Tibial nerve (tissue), 4 donors: ENCODE results near the gene DNLZ. TPM values are rescaled to one million over a fixed set of nuclear protein-coding genes. Genes with fewer than 3 reads are reported as not detected.
A peak's percentile ranks its signal among the peaks of the same experiment; 100 is the strongest.

ENCODE experiments used
- DNase-seq, 2 donors: peaks; one replicate each; pipeline ENCODE4 v3.0.0-alpha.2; 2019; ENCODE audit warnings: low spot score in 2 of 2
- H3K27ac ChIP-seq, 4 donors: fragments of 200-600 bp; sonication (generic) in 3 of 4; one replicate each; pipeline ENCODE4 v1.5.1; 2017 to 2019; ENCODE audit warnings: mild to moderate bottlenecking in 1 of 4
- H3K27me3 ChIP-seq, 2 donors: fragments of 200-600 bp; sonication (generic) in 1 of 2; one replicate each; pipeline versions ENCODE4 v1.5.1 to v1.6.0; 2017 to 2019
- H3K36me3 ChIP-seq, 3 donors: fragments of 200-600 bp; sonication (generic); one replicate each; pipeline ENCODE4 v1.5.1; 2018 to 2019
- H3K4me1 ChIP-seq, 4 donors: fragments of 200-600 bp; sonication (generic) in 3 of 4; one replicate each; pipeline ENCODE4 v1.5.1; 2017 to 2019
- H3K4me3 ChIP-seq, 4 donors: fragments of 200-600 bp; sonication (generic) in 3 of 4; one replicate each; pipeline ENCODE4 v1.5.1; 2017 to 2019; ENCODE audit warnings: mild to moderate bottlenecking in 1 of 4, moderate library complexity in 1 of 4
- H3K9me3 ChIP-seq, 4 donors: fragments of 200-600 bp; sonication (generic) in 3 of 4; one replicate each; pipeline ENCODE4 v1.5.1; 2017 to 2019
- EP300 ChIP-seq, 2 donors: sonication (generic); formaldehyde crosslinking; IDR thresholded peaks; one replicate each; pipeline ENCODE4 v1.6.1; 2017; ENCODE audit warnings: antibody characterized with exemption in 2 of 2, mild to moderate bottlenecking in 1 of 2
- POLR2A ChIP-seq, 2 donors: fragments of 450-650 bp; IDR thresholded peaks; one replicate each; pipeline ENCODE4 v1.6.1; 2017; ENCODE audit warnings: antibody characterized with exemption in 2 of 2, mild to moderate bottlenecking in 2 of 2, moderate library complexity in 2 of 2
- WGBS, 2 donors: methylation state at CpG; one replicate each; pipeline ENCODE4 v1.1.5; 2018; 5-methylcytosine and 5-hydroxymethylcytosine counted together
- total RNA-seq, 4 donors: library from RNA; depleted of rRNA; stranded (reverse); fragments of >200 nt; gene quantifications; one replicate each; pipeline ENCODE4 v1.1.0, GENCODE V29; 2016
- TF ChIP-seq, protein P1 (sequence below), 5 experiments: fragments of 200-600 bp in 3 of 5; fragments of 450-650 bp in 2 of 5; sonication (generic) in 3 of 5; IDR thresholded peaks; one replicate each; pipeline ENCODE4 v1.5.1; 2016 to 2019; ENCODE audit warnings: antibody characterized with exemption in 5 of 5, mild to moderate bottlenecking in 3 of 5, moderate library complexity in 2 of 5

Gene DNLZ
- total RNA-seq, 4 donors from 2014 or later: 49.4 to 79.5 (median 70.8) TPM

DNA sequence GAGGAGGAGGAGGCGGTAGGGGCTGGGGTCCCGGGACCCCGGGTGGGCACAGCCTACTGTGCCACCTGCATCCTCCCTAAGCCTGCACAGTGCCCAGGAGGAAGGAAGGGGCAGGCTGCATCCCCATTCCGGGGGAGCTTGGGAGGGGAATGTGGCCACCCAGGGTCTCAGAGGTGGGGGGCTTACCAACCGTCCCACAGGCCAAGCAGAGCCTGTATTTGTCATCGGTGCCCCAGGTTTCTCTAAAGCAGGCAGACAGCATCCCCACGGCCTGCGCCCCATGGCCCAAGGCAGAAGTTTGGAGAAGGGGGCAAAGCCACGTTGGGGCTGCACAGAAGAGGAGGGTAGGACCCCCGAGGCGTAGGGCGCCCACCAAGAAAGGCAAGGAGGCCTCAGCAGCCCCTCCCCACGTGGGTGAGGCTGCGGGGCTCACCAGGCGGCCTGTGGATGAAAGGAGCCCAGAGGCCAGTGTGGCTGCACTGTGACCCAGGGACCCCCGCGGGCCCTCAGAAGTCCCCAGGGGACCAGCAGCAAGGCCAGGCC, 36.7 kb downstream of the DNLZ start:
- TF ChIP-seq, protein P1, sequence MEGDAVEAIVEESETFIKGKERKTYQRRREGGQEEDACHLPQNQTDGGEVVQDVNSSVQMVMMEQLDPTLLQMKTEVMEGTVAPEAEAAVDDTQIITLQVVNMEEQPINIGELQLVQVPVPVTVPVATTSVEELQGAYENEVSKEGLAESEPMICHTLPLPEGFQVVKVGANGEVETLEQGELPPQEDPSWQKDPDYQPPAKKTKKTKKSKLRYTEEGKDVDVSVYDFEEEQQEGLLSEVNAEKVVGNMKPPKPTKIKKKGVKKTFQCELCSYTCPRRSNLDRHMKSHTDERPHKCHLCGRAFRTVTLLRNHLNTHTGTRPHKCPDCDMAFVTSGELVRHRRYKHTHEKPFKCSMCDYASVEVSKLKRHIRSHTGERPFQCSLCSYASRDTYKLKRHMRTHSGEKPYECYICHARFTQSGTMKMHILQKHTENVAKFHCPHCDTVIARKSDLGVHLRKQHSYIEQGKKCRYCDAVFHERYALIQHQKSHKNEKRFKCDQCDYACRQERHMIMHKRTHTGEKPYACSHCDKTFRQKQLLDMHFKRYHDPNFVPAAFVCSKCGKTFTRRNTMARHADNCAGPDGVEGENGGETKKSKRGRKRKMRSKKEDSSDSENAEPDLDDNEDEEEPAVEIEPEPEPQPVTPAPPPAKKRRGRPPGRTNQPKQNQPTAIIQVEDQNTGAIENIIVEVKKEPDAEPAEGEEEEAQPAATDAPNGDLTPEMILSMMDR (IDR thresholded peaks at IDR 0.05): no peak
- TF ChIP-seq POLR2A (IDR thresholded peaks at IDR 0.05) (no peak), EP300 (IDR thresholded peaks at IDR 0.05) (no peak)
- WGBS, 2 donors: 22 to 33% methylated on average over 12 to 17 of the region's 17 CpGs
- H3K4me1 ChIP-seq: peaks cover 0 to 84% (median 59%) of the 10 kb centered on the region in 4 donors
- peak overlapping the region; percentile 36 to 81 (median 64) for H3K4me3 ChIP-seq
- H3K9me3 ChIP-seq: no peaks in the 10 kb centered on the region
- peaks cover 0 to 5% (median 0%) of the 10 kb centered on the region in 3 donors for H3K36me3 ChIP-seq
- no peaks in the 10 kb centered on the region for H3K27me3 ChIP-seq
- peak overlapping the region; percentile 85 to 98 (median 96) for H3K27ac ChIP-seq
- DNase-seq: no peak

DNA sequence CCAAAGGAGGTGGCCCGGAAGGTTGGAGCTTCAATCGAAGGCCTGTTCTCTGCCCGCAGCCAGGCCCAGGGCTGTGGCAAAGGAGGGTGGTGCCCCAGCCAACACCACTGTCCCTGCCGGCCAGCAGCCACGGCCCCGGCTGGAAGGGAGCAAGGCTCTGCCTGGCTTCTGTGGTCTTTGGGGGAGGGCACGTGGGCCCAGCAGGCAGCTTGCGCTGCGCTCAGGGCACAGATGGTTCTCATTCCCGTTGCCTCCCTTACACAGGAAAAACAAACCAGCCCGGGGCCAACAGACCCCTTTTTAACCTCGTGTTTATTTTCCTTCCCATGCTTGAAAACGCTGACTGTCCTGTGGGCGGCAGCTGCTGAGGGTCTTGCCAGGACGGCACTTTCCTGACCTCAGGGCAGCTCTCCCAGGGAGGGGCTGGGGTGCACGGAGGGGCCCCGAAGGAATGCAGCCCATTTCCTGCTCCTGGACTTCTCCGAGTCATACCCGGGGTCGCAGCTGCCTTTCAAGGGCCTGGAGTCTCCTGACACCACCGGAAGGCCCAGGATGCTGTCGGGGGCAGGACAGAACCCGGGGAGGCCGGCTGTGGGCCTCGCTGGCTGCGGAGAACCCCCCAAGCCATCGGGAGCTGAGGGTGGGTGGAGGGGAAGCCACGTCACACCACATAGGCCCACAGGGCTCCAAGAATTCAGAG, 37.3 kb downstream of the DNLZ start:
- TF ChIP-seq, protein P1 (IDR thresholded peaks at IDR 0.05): peak in 2 of 5 experiments; percentile 5 to 25
- TF ChIP-seq POLR2A (IDR thresholded peaks at IDR 0.05) (no peak), EP300 (IDR thresholded peaks at IDR 0.05) (peak; percentile 28 to 75)

DNA sequence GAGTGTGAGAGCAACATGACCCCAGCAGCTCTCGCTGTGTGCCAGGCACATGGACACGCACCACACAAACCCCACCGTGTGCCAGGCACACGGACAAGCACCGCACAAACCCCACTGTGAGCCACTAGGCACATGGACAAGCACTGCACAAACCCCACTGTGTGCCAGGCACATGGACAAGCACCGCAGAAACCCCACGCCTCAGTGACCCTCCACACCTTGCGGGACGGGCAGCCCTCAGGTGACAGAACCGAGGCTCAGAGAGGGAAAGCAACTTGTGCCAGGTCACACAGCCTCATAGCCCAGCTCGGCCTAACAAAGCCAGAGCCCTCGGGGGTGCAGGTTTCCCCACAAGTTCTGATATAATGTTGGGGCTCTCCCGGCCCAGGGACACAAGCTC, 38.2 kb downstream of the DNLZ start:
- H3K27me3 ChIP-seq: no peaks in the 10 kb centered on the region
- H3K9me3 ChIP-seq: peaks cover 0 to 6% (median 0%) of the 10 kb centered on the region in 4 donors
- peaks cover 0 to 69% (median 50%) of the 10 kb centered on the region in 4 donors for H3K4me1 ChIP-seq
- no peaks in the 10 kb centered on the region for H3K36me3 ChIP-seq
- WGBS, 2 donors: 89 to 90% methylated on average over 5 to 13 of the region's 13 CpGs
- DNase-seq: no peak
- H3K4me3 ChIP-seq: no peak overlapping the region
- TF ChIP-seq, protein P1 (IDR thresholded peaks at IDR 0.05): no peak
- TF ChIP-seq POLR2A (IDR thresholded peaks at IDR 0.05): no peak
- no peak for TF ChIP-seq EP300 (IDR thresholded peaks at IDR 0.05)
- H3K27ac ChIP-seq: peak overlapping the region; percentile 85 to 98 (median 96)

More for the DNA sequence above, 37.3 kb downstream of the DNLZ start:
- Histone ChIP-seq H3K4me3 (peak overlapping the region in 2 of 4 donors; percentile 4 to 81), H3K9me3 (peaks cover 0 to 2% (median 0%) of the 10 kb centered on the region in 4 donors), H3K27ac (peak overlapping the region; percentile 85 to 98 (median 96)), H3K4me1 (peaks cover 0 to 78% (median 56%) of the 10 kb centered on the region in 4 donors), H3K36me3 (peaks cover 0 to 1% (median 0%) of the 10 kb centered on the region in 3 donors), H3K27me3 (no peaks in the 10 kb centered on the region)
- no peak for DNase-seq
- 9 to 22% methylated on average over 22 of the region's 28 CpGs for WGBS, 2 donors

DNA sequence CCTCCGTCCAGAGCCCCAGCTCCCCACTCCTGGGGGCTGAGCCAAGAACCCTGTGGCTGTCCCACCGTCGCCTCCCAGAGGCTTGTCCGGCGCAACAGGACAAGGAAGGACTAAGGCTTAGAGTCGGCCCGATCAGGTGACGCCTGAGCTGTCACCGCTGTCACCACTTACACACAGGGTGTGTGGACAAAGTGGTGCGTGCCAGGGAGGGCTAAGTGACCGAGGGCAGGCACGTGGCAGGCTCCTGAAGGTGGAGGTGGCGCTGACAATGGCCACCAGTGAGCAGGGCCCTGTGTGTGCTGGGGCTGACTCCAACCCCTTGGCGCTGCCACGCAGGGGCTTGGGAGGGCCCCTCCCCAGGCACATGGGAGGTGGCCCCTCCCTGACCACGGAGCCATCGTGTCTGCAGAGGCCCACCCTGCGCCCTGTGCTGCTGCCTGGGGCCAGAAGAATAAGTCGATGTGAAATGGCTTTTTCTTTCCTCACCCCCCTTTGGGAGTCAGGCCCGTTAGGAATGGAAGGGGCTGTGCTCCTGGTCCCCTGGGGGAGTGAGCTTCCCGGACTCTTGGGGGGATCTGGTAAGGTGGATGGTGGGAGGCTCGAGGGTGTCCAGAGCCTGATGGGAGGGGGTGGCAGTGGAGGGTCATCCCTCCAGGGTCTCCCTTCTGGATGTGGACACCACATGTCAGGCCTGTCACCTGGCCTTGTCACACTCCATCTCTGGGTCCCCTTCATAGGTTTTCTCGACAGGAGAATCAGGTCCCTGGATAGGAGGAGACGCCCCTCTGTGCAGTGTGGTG, 38.8 kb downstream of the DNLZ start:
- H3K9me3 ChIP-seq: peaks cover 0 to 6% (median 0%) of the 10 kb centered on the region in 4 donors
- 71 to 72% methylated on average over 20 to 24 of the region's 24 CpGs for WGBS, 2 donors
- H3K4me1 ChIP-seq: peaks cover 0 to 63% (median 46%) of the 10 kb centered on the region in 4 donors
- H3K27me3 ChIP-seq: no peaks in the 10 kb centered on the region
- H3K27ac ChIP-seq: peak overlapping the region; percentile 26 to 98 (median 90)
- DNase-seq: no peak
- no peaks in the 10 kb centered on the region for H3K36me3 ChIP-seq
- H3K4me3 ChIP-seq: no peak overlapping the region
- TF ChIP-seq, protein P1 (IDR thresholded peaks at IDR 0.05): no peak
- TF ChIP-seq EP300 (IDR thresholded peaks at IDR 0.05): no peak
- TF ChIP-seq POLR2A (IDR thresholded peaks at IDR 0.05): no peak
